ENCODE data around the gene PEMT.

Gene PEMT

DNA sequence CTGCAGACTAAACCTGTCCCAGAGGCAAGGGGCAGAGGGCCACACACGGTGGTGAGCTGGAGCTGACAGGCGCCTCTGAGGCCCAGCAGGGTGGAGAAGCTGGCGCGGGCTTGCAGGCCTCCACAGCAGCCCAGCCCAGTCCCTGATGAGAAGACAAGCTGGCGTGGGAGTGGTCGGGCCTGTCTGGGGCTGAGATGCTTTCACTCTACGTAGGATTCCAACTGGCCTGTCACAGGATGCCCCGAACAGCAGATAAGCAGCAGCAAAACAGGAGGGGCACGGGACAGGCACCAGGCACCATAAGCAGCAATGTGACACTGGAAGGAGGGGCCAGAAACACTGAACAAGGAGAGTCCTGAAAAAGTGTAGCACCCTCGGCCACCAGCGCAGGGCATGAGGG lies 40.1 kb downstream of the PEMT start:
- H3K27ac ChIP-seq (replicated peaks) = no peak overlapping the region
- H3K4me3 ChIP-seq (replicated peaks; ENCODE audit: insufficient read depth, low read length) = no peak overlapping the region
- H3K27me3 ChIP-seq (ENCODE audit: insufficient read depth, poor library complexity, severe bottlenecking) = no peaks in the 10 kb centered on the region
- TF ChIP-seq POLR2AphosphoS5 (IDR thresholded peaks at IDR 0.05; ENCODE audit: low read depth) = no peak
- no peak for DNase-seq (ENCODE audit: low read depth in 1 of 2, low spot score in 1 of 2)

DNA sequence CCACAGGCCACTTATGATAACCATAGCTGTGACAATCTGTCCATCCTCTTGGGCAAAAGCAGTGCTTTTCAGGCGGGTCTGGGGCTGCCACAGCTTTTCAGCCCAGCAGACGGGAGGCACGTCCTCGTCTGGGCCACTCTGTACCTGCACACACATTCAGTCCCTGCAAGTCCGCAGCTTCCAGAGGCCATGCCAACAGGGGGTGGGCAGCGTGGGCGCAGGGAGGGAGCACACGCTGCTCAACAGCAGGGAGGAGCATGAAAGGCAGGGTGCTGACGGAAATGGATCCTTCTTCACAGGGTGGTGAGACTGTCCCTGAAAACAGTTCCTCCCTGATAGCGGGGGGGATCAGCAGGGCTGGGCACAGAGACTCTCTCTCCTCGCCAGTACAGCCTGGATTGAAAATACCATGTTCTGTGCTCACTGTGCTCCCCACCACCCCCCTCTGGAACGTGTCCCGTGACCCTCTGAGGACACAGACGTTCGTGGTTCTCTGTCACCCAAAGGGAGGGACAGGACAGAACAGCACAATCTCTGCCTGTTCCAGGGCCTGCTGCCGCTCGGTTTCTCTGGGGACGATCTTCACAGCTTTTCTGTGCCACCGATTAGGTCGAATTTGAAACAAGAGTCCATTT lies 41.7 kb downstream of the PEMT start:
- Histone ChIP-seq H3K4me3 (replicated peaks; ENCODE audit: insufficient read depth, low read length) (no peak overlapping the region), H3K27ac (replicated peaks) (no peak overlapping the region), H3K27me3 (ENCODE audit: insufficient read depth, poor library complexity, severe bottlenecking) (no peaks in the 10 kb centered on the region)
- DNase-seq (ENCODE audit: low read depth in 1 of 2, low spot score in 1 of 2) = no peak
- TF ChIP-seq, protein P1, sequence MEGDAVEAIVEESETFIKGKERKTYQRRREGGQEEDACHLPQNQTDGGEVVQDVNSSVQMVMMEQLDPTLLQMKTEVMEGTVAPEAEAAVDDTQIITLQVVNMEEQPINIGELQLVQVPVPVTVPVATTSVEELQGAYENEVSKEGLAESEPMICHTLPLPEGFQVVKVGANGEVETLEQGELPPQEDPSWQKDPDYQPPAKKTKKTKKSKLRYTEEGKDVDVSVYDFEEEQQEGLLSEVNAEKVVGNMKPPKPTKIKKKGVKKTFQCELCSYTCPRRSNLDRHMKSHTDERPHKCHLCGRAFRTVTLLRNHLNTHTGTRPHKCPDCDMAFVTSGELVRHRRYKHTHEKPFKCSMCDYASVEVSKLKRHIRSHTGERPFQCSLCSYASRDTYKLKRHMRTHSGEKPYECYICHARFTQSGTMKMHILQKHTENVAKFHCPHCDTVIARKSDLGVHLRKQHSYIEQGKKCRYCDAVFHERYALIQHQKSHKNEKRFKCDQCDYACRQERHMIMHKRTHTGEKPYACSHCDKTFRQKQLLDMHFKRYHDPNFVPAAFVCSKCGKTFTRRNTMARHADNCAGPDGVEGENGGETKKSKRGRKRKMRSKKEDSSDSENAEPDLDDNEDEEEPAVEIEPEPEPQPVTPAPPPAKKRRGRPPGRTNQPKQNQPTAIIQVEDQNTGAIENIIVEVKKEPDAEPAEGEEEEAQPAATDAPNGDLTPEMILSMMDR (IDR thresholded peaks at IDR 0.05; ENCODE audit: insufficient read depth, low read length) = no peak
- TF ChIP-seq SPI1 (IDR thresholded peaks at IDR 0.05; ENCODE audit: borderline replicate concordance, low read depth) = no peak
- no peak for TF ChIP-seq POLR2AphosphoS5 (IDR thresholded peaks at IDR 0.05; ENCODE audit: low read depth)
- TF ChIP-seq, protein P2, sequence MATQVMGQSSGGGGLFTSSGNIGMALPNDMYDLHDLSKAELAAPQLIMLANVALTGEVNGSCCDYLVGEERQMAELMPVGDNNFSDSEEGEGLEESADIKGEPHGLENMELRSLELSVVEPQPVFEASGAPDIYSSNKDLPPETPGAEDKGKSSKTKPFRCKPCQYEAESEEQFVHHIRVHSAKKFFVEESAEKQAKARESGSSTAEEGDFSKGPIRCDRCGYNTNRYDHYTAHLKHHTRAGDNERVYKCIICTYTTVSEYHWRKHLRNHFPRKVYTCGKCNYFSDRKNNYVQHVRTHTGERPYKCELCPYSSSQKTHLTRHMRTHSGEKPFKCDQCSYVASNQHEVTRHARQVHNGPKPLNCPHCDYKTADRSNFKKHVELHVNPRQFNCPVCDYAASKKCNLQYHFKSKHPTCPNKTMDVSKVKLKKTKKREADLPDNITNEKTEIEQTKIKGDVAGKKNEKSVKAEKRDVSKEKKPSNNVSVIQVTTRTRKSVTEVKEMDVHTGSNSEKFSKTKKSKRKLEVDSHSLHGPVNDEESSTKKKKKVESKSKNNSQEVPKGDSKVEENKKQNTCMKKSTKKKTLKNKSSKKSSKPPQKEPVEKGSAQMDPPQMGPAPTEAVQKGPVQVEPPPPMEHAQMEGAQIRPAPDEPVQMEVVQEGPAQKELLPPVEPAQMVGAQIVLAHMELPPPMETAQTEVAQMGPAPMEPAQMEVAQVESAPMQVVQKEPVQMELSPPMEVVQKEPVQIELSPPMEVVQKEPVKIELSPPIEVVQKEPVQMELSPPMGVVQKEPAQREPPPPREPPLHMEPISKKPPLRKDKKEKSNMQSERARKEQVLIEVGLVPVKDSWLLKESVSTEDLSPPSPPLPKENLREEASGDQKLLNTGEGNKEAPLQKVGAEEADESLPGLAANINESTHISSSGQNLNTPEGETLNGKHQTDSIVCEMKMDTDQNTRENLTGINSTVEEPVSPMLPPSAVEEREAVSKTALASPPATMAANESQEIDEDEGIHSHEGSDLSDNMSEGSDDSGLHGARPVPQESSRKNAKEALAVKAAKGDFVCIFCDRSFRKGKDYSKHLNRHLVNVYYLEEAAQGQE (IDR thresholded peaks at IDR 0.05; ENCODE audit: insufficient replicate concordance, low read depth) = no peak
- TF ChIP-seq GABPA (IDR thresholded peaks at IDR 0.05; ENCODE audit: low read depth) = no peak

DNA sequence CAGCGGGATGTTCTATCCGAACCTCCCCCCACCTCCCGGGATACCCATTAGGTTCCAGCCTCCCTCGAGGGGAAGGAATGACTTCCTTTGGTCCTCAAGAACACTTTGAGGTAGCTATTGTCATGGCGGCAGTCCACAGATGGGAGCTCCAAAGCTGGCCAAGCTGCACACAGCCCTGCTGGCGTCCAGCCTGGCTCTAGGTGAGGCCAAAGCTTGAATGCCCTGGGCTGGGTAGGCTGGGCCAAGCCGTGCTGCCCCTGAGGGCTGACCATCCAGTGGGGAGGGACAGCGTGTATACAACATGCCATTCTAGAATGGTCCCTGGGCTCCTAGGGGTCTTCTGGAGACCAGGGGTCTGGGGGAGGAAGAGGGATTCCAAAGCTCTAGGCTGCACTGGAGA lies 43.5 kb downstream of the PEMT start:
- DNase-seq (ENCODE audit: low read depth in 1 of 2, low spot score in 1 of 2) = no peak
- Histone ChIP-seq H3K27ac (replicated peaks) (no peak overlapping the region), H3K27me3 (ENCODE audit: insufficient read depth, poor library complexity, severe bottlenecking) (no peaks in the 10 kb centered on the region), H3K4me3 (replicated peaks; ENCODE audit: insufficient read depth, low read length) (no peak overlapping the region)
- TF ChIP-seq GABPA (IDR thresholded peaks at IDR 0.05; ENCODE audit: low read depth) (no peak), SPI1 (IDR thresholded peaks at IDR 0.05; ENCODE audit: borderline replicate concordance, low read depth) (no peak), POLR2AphosphoS5 (IDR thresholded peaks at IDR 0.05; ENCODE audit: low read depth) (no peak)
- TF ChIP-seq, protein P2 (IDR thresholded peaks at IDR 0.05; ENCODE audit: insufficient replicate concordance, low read depth) = no peak
- TF ChIP-seq, protein P1 (IDR thresholded peaks at IDR 0.05; ENCODE audit: insufficient read depth, low read length) = no peak

DNA sequence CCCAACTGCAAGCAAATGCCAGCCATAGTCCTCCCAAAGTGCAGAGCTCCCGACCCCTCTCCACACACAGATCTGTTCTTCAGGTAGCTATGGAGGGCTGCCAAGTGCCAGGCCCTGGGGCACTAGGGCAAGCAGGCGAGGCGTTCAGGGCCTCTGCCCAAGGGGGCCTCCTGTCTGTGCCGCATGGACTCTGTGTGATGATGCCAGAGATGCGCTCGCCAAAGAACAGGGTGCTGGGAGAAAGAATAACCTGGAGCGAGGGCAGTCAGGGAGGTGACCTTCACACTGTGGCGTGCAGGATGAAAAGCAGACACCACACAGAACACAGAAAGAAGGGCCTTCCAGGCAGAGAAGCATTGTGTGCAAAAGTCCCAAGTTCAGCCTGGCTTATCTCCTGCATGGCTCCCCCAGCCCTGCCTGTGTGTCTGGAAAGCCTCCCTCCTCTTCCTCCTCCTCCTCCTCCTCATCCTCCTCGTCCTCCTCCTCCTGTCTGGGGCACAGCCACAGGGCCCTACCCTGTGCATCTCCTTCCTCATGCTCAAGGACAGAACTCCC lies 44.2 kb downstream of the PEMT start:
- Histone ChIP-seq H3K27ac (replicated peaks) (no peak overlapping the region), H3K27me3 (ENCODE audit: insufficient read depth, poor library complexity, severe bottlenecking) (no peaks in the 10 kb centered on the region), H3K4me3 (replicated peaks; ENCODE audit: insufficient read depth, low read length) (no peak overlapping the region)
- DNase-seq (ENCODE audit: low read depth in 1 of 2, low spot score in 1 of 2) = no peak
- TF ChIP-seq POLR2AphosphoS5 (IDR thresholded peaks at IDR 0.05; ENCODE audit: low read depth) (no peak), SPI1 (IDR thresholded peaks at IDR 0.05; ENCODE audit: borderline replicate concordance, low read depth) (no peak), GABPA (IDR thresholded peaks at IDR 0.05; ENCODE audit: low read depth) (no peak)
- TF ChIP-seq, protein P1 (IDR thresholded peaks at IDR 0.05; ENCODE audit: insufficient read depth, low read length) = no peak
- TF ChIP-seq, protein P2 (IDR thresholded peaks at IDR 0.05; ENCODE audit: insufficient replicate concordance, low read depth) = no peak
